GM12878 (cell line): Measurements from ENCODE around the gene KIF23.

Source experiments
- ATF3 ChIP-seq: IDR thresholded peaks from 2 replicates; pipeline ENCODE4 v1.6.1; 2011; ENCODE audit warnings: low read depth, mild to moderate bottlenecking, low read length, moderate library complexity, borderline replicate concordance; ENCODE audit errors: extremely low read depth
- CBFB ChIP-seq: IDR thresholded peaks from 2 replicates; pipeline ENCODE4 v1.6.1; 2016; ENCODE audit warnings: antibody characterized with exemption, low read depth
- CTCF ChIP-seq, 3 experiments: IDR thresholded peaks in 2 of 3; conservative IDR thresholded peaks in 1 of 3; 2 replicates each; pipeline ENCODE4 v1.5.1; 2011; ENCODE audit warnings: low read depth in 3 of 3, low read length in 3 of 3, mild to moderate bottlenecking in 3 of 3, control low read depth in 2 of 3, moderate library complexity in 2 of 3, inconsistent platforms in 1 of 3, mixed read lengths in 1 of 3; ENCODE audit not compliant: control insufficient read depth in 2 of 3, insufficient read depth in 1 of 3; ENCODE audit errors: extremely low read depth in 1 of 3
- EZH2 ChIP-seq: IDR thresholded peaks from 2 replicates; pipeline ENCODE4 v1.6.1; 2012; ENCODE audit warnings: low read depth, mild to moderate bottlenecking, control low read depth, inconsistent platforms, low read length, borderline replicate concordance; ENCODE audit not compliant: control insufficient read depth
- POLR2A ChIP-seq: IDR thresholded peaks from 2 replicates; pipeline ENCODE4 v1.6.1; 2011; ENCODE audit warnings: low read depth, mild to moderate bottlenecking, low read length
- POLR2AphosphoS2 ChIP-seq: IDR thresholded peaks from 2 replicates; pipeline ENCODE4 v1.6.1; 2011; ENCODE audit warnings: low read depth, mild to moderate bottlenecking, low read length, improper control_type of control experiment, moderate library complexity
- RFX5 ChIP-seq: IDR thresholded peaks from 2 replicates; pipeline ENCODE4 v1.6.1; 2011; ENCODE audit warnings: low read depth, low read length, improper control_type of control experiment
- SMAD5 ChIP-seq: IDR thresholded peaks from 2 replicates; pipeline ENCODE4 v1.6.1; 2016; ENCODE audit warnings: antibody characterized with exemption, low read depth
- SRF ChIP-seq, 2 experiments: IDR thresholded peaks; 2 replicates each; pipeline ENCODE4 v1.6.1; 2011; ENCODE audit warnings: low read depth in 2 of 2, low read length in 2 of 2, mild to moderate bottlenecking in 1 of 2, moderate library complexity in 1 of 2
- TARDBP ChIP-seq: IDR thresholded peaks from 2 replicates; pipeline ENCODE4 v1.6.1; 2016; ENCODE audit warnings: borderline replicate concordance

DNA sequence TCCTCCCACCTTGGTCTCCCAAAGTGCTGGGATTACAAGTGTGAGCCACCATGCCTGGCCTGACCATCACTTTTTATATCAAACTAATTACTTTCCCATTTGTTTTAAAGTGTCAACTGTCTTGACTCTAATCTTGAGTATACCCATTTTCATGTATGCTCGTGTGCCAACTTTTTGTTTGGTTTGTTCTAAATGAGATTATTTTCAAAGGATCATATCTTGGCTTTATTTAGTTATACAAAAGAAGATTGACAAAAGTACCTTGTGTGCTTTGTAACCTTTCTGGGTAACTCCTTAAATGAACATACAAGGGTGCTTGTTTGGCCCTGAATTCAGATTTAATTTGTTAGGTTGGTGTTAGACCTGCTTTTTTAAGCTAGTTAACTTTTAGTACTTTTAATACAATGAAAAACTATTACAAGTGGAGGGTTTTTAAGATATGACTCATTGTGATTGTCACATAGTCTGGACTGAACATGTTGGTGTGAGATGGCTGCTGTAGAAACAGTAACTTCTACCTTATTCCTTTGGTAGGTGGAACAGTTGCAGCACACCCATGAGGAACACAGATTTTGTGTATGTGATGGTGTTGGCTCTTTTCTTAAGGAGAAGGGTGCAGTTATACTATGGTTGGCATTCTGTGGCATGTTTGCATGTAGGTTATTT, 10.7 kb downstream of the KIF23 start:
- TF ChIP-seq CTCF (IDR thresholded peaks at IDR 0.05 in 2 of 3, conservative IDR thresholded peaks at IDR 0.05 in 1 of 3; ENCODE audit: control insufficient read depth in 2 of 3, extremely low read depth in 1 of 3, insufficient read depth in 1 of 3, low read depth in 3 of 3, low read length in 3 of 3) (no peak), EZH2 (no peak), RFX5 (no peak), POLR2A (no peak), POLR2AphosphoS2 (no peak), SMAD5 (no peak), TARDBP (no peak), CBFB (no peak), SRF (IDR thresholded peaks at IDR 0.05; ENCODE audit: low read depth in 2 of 2, low read length in 2 of 2) (no peak), ATF3 (no peak)
